ENCODE measurements around the gene GIT2. TPM values are rescaled to one million over a fixed set of nuclear protein-coding genes. Genes with fewer than 3 reads are reported as not detected.
A peak's percentile ranks its signal among the peaks of the same experiment; 100 is the strongest.

GIT2 gene
- 76.3 and 81.9 TPM in 2 replicates for total RNA-seq (2014; rRNA removed; shearing (Covaris generic); ENCODE audit: low replicate concordance)

GRCh38 chr12:109995686-109996482 lies at the start of gene GIT2:
Gene GIT2 (minus strand): TSS chr12:109996368. CDS start chr12:109996224, 144 bp downstream.
- H3K27me3 ChIP-seq (ENCODE audit: low read length), result no peaks in the 10 kb centered on the region
- H3K9ac ChIP-seq (ENCODE audit: low read length), result peak within 1 kb of the TSS; percentile 96
- peaks cover 75% of the 10 kb centered on the region for H3K79me2 ChIP-seq (ENCODE audit: low read length)
- H3K27ac ChIP-seq (ENCODE audit: low read length), result peak within 1 kb of the TSS; percentile 87
- peak within 1 kb of the TSS; percentile 82 for H3K4me3 ChIP-seq (ENCODE audit: low read length)
- H2AFZ ChIP-seq (ENCODE audit: low read length), result peak within 1 kb of the TSS; percentile 27; the same call in 1 of the 2 replicates
- peak within 1 kb of the TSS; percentile 88 for H3K4me2 ChIP-seq (ENCODE audit: low read depth, low read length, poor library complexity, severe bottlenecking)
- no peaks in the 10 kb centered on the region for H3K9me2 ChIP-seq (replicated peaks; ENCODE audit: insufficient read depth, low read length)
- peak; percentile 98 for DNase-seq
- peaks cover 4% of the 10 kb centered on the region; the same call in 1 of the 2 replicates for H4K20me1 ChIP-seq (ENCODE audit: insufficient read depth, low read depth, low read length)
- no peaks in the 10 kb centered on the region for H3K9me3 ChIP-seq (ENCODE audit: low read length)
- peaks cover 46% of the 10 kb centered on the region for H3K4me1 ChIP-seq (ENCODE audit: low read length)
- peaks cover 12% of the 10 kb centered on the region; the same call in 1 of the 2 replicates for H3K36me3 ChIP-seq (ENCODE audit: insufficient read depth, low read length)

- H3K4me1 ChIP-seq (ENCODE audit: low read length), result peaks cover 15% of the 10 kb centered on the region
- H3K9me3 ChIP-seq (ENCODE audit: low read length), result no peaks in the 10 kb centered on the region
- H2AFZ ChIP-seq (ENCODE audit: low read length), result no peak overlapping the region
- no peak for DNase-seq
- H3K79me2 ChIP-seq (ENCODE audit: low read length), result peaks cover 28% of the 10 kb centered on the region
- no peak overlapping the region for H3K4me3 ChIP-seq (ENCODE audit: low read length)
- H3K27me3 ChIP-seq (ENCODE audit: low read length), result no peaks in the 10 kb centered on the region
- H3K36me3 ChIP-seq (ENCODE audit: insufficient read depth, low read length), result peaks cover 19% of the 10 kb centered on the region; the same call in 1 of the 2 replicates
- no peak overlapping the region for H3K27ac ChIP-seq (ENCODE audit: low read length)
- H3K9ac ChIP-seq (ENCODE audit: low read length), result no peak overlapping the region
- H3K9me2 ChIP-seq (replicated peaks; ENCODE audit: insufficient read depth, low read length), result no peaks in the 10 kb centered on the region
- no peak overlapping the region for H3K4me2 ChIP-seq (ENCODE audit: low read depth, low read length, poor library complexity, severe bottlenecking)
- no peaks in the 10 kb centered on the region for H4K20me1 ChIP-seq (ENCODE audit: insufficient read depth, low read depth, low read length)
Observed at GRCh38 chr12:110042264-110042663, 46.1 kb upstream of the GIT2 start.

- DNase-seq, result no peak
- Histone ChIP-seq H3K4me1 (ENCODE audit: low read length) (peaks cover 5% of the 10 kb centered on the region; the same call in 1 of the 2 replicates), H3K27me3 (ENCODE audit: low read length) (no peaks in the 10 kb centered on the region), H2AFZ (ENCODE audit: low read length) (no peak overlapping the region), H3K4me2 (ENCODE audit: low read depth, low read length, poor library complexity, severe bottlenecking) (no peak overlapping the region), H4K20me1 (ENCODE audit: insufficient read depth, low read depth, low read length) (no peaks in the 10 kb centered on the region), H3K9me2 (replicated peaks; ENCODE audit: insufficient read depth, low read length) (no peaks in the 10 kb centered on the region), H3K27ac (ENCODE audit: low read length) (no peak overlapping the region), H3K4me3 (ENCODE audit: low read length) (no peak overlapping the region), H3K9ac (ENCODE audit: low read length) (no peak overlapping the region), H3K36me3 (ENCODE audit: insufficient read depth, low read length) (peaks cover 38% of the 10 kb centered on the region), H3K79me2 (ENCODE audit: low read length) (peaks cover 11% of the 10 kb centered on the region), H3K9me3 (ENCODE audit: low read length) (no peaks in the 10 kb centered on the region)
Observed at GRCh38 chr12:110039085-110039807, 43.1 kb upstream of the GIT2 start.

GRCh38 chr12:110038741-110039084 lies 42.5 kb upstream of the GIT2 start:
- Histone ChIP-seq H3K36me3 (ENCODE audit: insufficient read depth, low read length) (peaks cover 43% of the 10 kb centered on the region), H3K4me3 (ENCODE audit: low read length) (no peak overlapping the region), H4K20me1 (ENCODE audit: insufficient read depth, low read depth, low read length) (no peaks in the 10 kb centered on the region), H3K27ac (ENCODE audit: low read length) (no peak overlapping the region), H3K79me2 (ENCODE audit: low read length) (peaks cover 13% of the 10 kb centered on the region), H3K27me3 (ENCODE audit: low read length) (no peaks in the 10 kb centered on the region), H3K4me2 (ENCODE audit: low read depth, low read length, poor library complexity, severe bottlenecking) (no peak overlapping the region), H3K4me1 (ENCODE audit: low read length) (peaks cover 5% of the 10 kb centered on the region; the same call in 1 of the 2 replicates), H3K9me2 (replicated peaks; ENCODE audit: insufficient read depth, low read length) (no peaks in the 10 kb centered on the region), H3K9ac (ENCODE audit: low read length) (no peak overlapping the region), H3K9me3 (ENCODE audit: low read length) (no peaks in the 10 kb centered on the region), H2AFZ (ENCODE audit: low read length) (no peak overlapping the region)
- DNase-seq, result no peak

GRCh38 chr12:110037315-110037714 lies 41.1 kb upstream of the GIT2 start:
- Histone ChIP-seq H2AFZ (ENCODE audit: low read length) (no peak overlapping the region), H3K9ac (ENCODE audit: low read length) (no peak overlapping the region), H3K4me3 (ENCODE audit: low read length) (no peak overlapping the region), H3K27me3 (ENCODE audit: low read length) (no peaks in the 10 kb centered on the region), H3K27ac (ENCODE audit: low read length) (no peak overlapping the region), H3K36me3 (ENCODE audit: insufficient read depth, low read length) (peaks cover 52% of the 10 kb centered on the region), H4K20me1 (ENCODE audit: insufficient read depth, low read depth, low read length) (no peaks in the 10 kb centered on the region), H3K9me2 (replicated peaks; ENCODE audit: insufficient read depth, low read length) (no peaks in the 10 kb centered on the region), H3K4me2 (ENCODE audit: low read depth, low read length, poor library complexity, severe bottlenecking) (no peak overlapping the region), H3K4me1 (ENCODE audit: low read length) (0 out of 2 replicates have a peak, but pooled peaks cover 5% of the 10 kb centered on the region), H3K79me2 (ENCODE audit: low read length) (peaks cover 18% of the 10 kb centered on the region), H3K9me3 (ENCODE audit: low read length) (no peaks in the 10 kb centered on the region)
- DNase-seq, result no peak

GRCh38 chr12:110035534-110036104 lies 39.5 kb upstream of the GIT2 start:
- Histone ChIP-seq H4K20me1 (ENCODE audit: insufficient read depth, low read depth, low read length) (no peaks in the 10 kb centered on the region), H3K79me2 (ENCODE audit: low read length) (peaks cover 19% of the 10 kb centered on the region), H3K4me1 (ENCODE audit: low read length) (0 out of 2 replicates have a peak, but pooled peaks cover 5% of the 10 kb centered on the region), H3K36me3 (ENCODE audit: insufficient read depth, low read length) (peaks cover 60% of the 10 kb centered on the region), H3K4me3 (ENCODE audit: low read length) (no peak overlapping the region), H3K27ac (ENCODE audit: low read length) (no peak overlapping the region), H3K9me2 (replicated peaks; ENCODE audit: insufficient read depth, low read length) (no peaks in the 10 kb centered on the region), H3K4me2 (ENCODE audit: low read depth, low read length, poor library complexity, severe bottlenecking) (no peak overlapping the region), H3K9me3 (ENCODE audit: low read length) (no peaks in the 10 kb centered on the region), H2AFZ (ENCODE audit: low read length) (no peak overlapping the region), H3K27me3 (ENCODE audit: low read length) (no peaks in the 10 kb centered on the region), H3K9ac (ENCODE audit: low read length) (no peak overlapping the region)
- DNase-seq, result no peak

- Histone ChIP-seq H3K9me2 (replicated peaks; ENCODE audit: insufficient read depth, low read length) (no peaks in the 10 kb centered on the region), H3K79me2 (ENCODE audit: low read length) (peaks cover 15% of the 10 kb centered on the region), H3K27me3 (ENCODE audit: low read length) (no peaks in the 10 kb centered on the region), H3K4me2 (ENCODE audit: low read depth, low read length, poor library complexity, severe bottlenecking) (no peak overlapping the region), H3K9me3 (ENCODE audit: low read length) (no peaks in the 10 kb centered on the region), H2AFZ (ENCODE audit: low read length) (no peak overlapping the region), H3K36me3 (ENCODE audit: insufficient read depth, low read length) (peaks cover 66% of the 10 kb centered on the region), H3K4me1 (ENCODE audit: low read length) (0 out of 2 replicates have a peak, but pooled peaks cover 5% of the 10 kb centered on the region), H3K4me3 (ENCODE audit: low read length) (no peak overlapping the region), H4K20me1 (ENCODE audit: insufficient read depth, low read depth, low read length) (no peaks in the 10 kb centered on the region), H3K27ac (ENCODE audit: low read length) (no peak overlapping the region), H3K9ac (ENCODE audit: low read length) (no peak overlapping the region)
- DNase-seq, result no peak
Observed at GRCh38 chr12:110033888-110034287, 37.7 kb upstream of the GIT2 start.
